Measurements from ENCODE around the gene CHM. TPM values are rescaled to one million over a fixed set of nuclear protein-coding genes. Genes with fewer than 3 reads are reported as not detected.
"Not testable (repeated sequence)": the region's sequence is repeated elsewhere in the genome, so short reads cannot be mapped to it uniquely, and the experiment has no call there.

Gene CHM
- total RNA-seq, 1 donor from 2014 or later: 44.7 TPM

- DNase-seq (ENCODE audit: low read depth): no peak
Observed at GRCh38 chrX:85998954-85999353, 48.4 kb downstream of the CHM start.

- no peak for DNase-seq (ENCODE audit: low read depth)
Observed at GRCh38 chrX:85996555-85996954, 50.8 kb downstream of the CHM start.

- DNase-seq (ENCODE audit: low read depth): no peak
Observed at GRCh38 chrX:85995641-85996040, 51.7 kb downstream of the CHM start.

- DNase-seq (ENCODE audit: low read depth): no peak
Observed at GRCh38 chrX:85994797-85995196, 52.6 kb downstream of the CHM start.

- no peak for DNase-seq (ENCODE audit: low read depth)
Observed at GRCh38 chrX:85994228-85994627, 53.1 kb downstream of the CHM start.

GRCh38 chrX:85993539-85994197, 53.7 kb downstream of the CHM start:
- DNase-seq (ENCODE audit: low read depth): no peak

- DNase-seq (ENCODE audit: low read depth): peak; percentile 40
Observed at GRCh38 chrX:85992811-85993229, 54.5 kb downstream of the CHM start.

GRCh38 chrX:85988353-85988752, 59.0 kb downstream of the CHM start:
- DNase-seq (ENCODE audit: low read depth): no peak

GRCh38 chrX:85980286-85980685, 67.1 kb downstream of the CHM start:
- no peak for DNase-seq (ENCODE audit: low read depth)

GRCh38 chrX:85977218-85977617, 70.1 kb downstream of the CHM start:
- no peak for DNase-seq (ENCODE audit: low read depth)

GRCh38 chrX:85972351-85972750, 75.0 kb downstream of the CHM start:
- DNase-seq (ENCODE audit: low read depth): not testable (repeated sequence)

GRCh38 chrX:85964744-85965143, 82.6 kb downstream of the CHM start:
- no peak for DNase-seq (ENCODE audit: low read depth)

GRCh38 chrX:85963736-85964135, 83.6 kb downstream of the CHM start:
- DNase-seq (ENCODE audit: low read depth): peak; percentile 82

- no peak for DNase-seq (ENCODE audit: low read depth)
Observed at GRCh38 chrX:85955510-85955909, 91.8 kb downstream of the CHM start.

- DNase-seq (ENCODE audit: low read depth): not testable (repeated sequence)
Observed at GRCh38 chrX:85944751-85945150, 102.6 kb downstream of the CHM start.

- DNase-seq (ENCODE audit: low read depth): peak; percentile 15
Observed at GRCh38 chrX:85941275-85941674, 106.1 kb downstream of the CHM start.

GRCh38 chrX:85939942-85940341, 107.4 kb downstream of the CHM start:
- not testable (repeated sequence) for DNase-seq (ENCODE audit: low read depth)

- not testable (repeated sequence) for DNase-seq (ENCODE audit: low read depth)
Observed at GRCh38 chrX:85934399-85934798, 113.0 kb downstream of the CHM start.

GRCh38 chrX:85930099-85930498, 117.3 kb downstream of the CHM start:
- no peak for DNase-seq (ENCODE audit: low read depth)

- no peak for DNase-seq (ENCODE audit: low read depth)
Observed at GRCh38 chrX:85928606-85929005, 118.8 kb downstream of the CHM start.

GRCh38 chrX:85927740-85928139, 119.6 kb downstream of the CHM start:
- no peak for DNase-seq (ENCODE audit: low read depth)

- peak; percentile 73 for DNase-seq (ENCODE audit: low read depth)
Observed at GRCh38 chrX:85922821-85923220, 124.5 kb downstream of the CHM start.

- not testable (repeated sequence) for DNase-seq (ENCODE audit: low read depth)
Observed at GRCh38 chrX:85916656-85917280, 130.6 kb downstream of the CHM start.

GRCh38 chrX:85914431-85914830, 132.9 kb downstream of the CHM start:
- DNase-seq (ENCODE audit: low read depth): no peak
